ENCODE results near the gene TMEM59L.
"Not testable (repeated sequence)": the region's sequence is repeated elsewhere in the genome, so short reads cannot be mapped to it uniquely, and the experiment has no call there.

TMEM59L gene
- 0 to 0.07 reads per million in 2 donors for total RNA-seq

GRCh38 chr19:18612772-18613588 is at the start of gene TMEM59L:
TMEM59L (plus strand) TSS chr19:18612870; CDS start chr19:18612959, 89 bp downstream.
- DNase-seq, result peak in 4 of 5 experiments; percentile 14 to 53 (median 42)

GRCh38 chr19:18566953-18567352 is 45.7 kb upstream of the TMEM59L start:
- DNase-seq, result no peak

GRCh38 chr19:18568367-18568766 is 44.3 kb upstream of the TMEM59L start:
- DNase-seq, result no peak

- peak; percentile 98 to 99 (median 98) for DNase-seq
Measured at GRCh38 chr19:18571564-18572344, 40.9 kb upstream of the TMEM59L start, which contains the start of gene UBA52. UBA52 (plus strand) TSS chr19:18571857; CDS start chr19:18573301, 1,444 bp downstream.

GRCh38 chr19:18574691-18575291 is 37.9 kb upstream of the TMEM59L start:
- no peak for DNase-seq

- no peak for DNase-seq
Measured at GRCh38 chr19:18576383-18576782, 36.3 kb upstream of the TMEM59L start.

- DNase-seq, result no peak
Measured at GRCh38 chr19:18577365-18577914, 35.2 kb upstream of the TMEM59L start.

- DNase-seq, result no peak
Measured at GRCh38 chr19:18580311-18580710, 32.4 kb upstream of the TMEM59L start.

GRCh38 chr19:18586306-18586705 is 26.4 kb upstream of the TMEM59L start:
- DNase-seq, result no peak

GRCh38 chr19:18587561-18587960 is 25.1 kb upstream of the TMEM59L start:
- no peak for DNase-seq

GRCh38 chr19:18587962-18588610 is 24.6 kb upstream of the TMEM59L start:
- peak in 1 of 5 experiments; percentile 75 for DNase-seq

GRCh38 chr19:18588611-18589379 is 23.9 kb upstream of the TMEM59L start, which contains the start of gene REX1BD:
REX1BD (plus strand) TSS chr19:18588798; CDS start chr19:18588802, 4 bp downstream.
- peak; percentile 70 to 92 (median 84) for DNase-seq

GRCh38 chr19:18589380-18590272 is 23.0 kb upstream of the TMEM59L start:
- DNase-seq, result peak in 4 of 5 experiments; percentile 52 to 89 (median 63)

- peak in 1 of 5 experiments; percentile 38 for DNase-seq
Measured at GRCh38 chr19:18590273-18591272, 22.1 kb upstream of the TMEM59L start.

- no peak for DNase-seq
Measured at GRCh38 chr19:18591735-18592385, 20.8 kb upstream of the TMEM59L start.

GRCh38 chr19:18592732-18593131 is 19.9 kb upstream of the TMEM59L start:
- not testable (repeated sequence) for DNase-seq

GRCh38 chr19:18593367-18594095 is 19.1 kb upstream of the TMEM59L start:
- no peak for DNase-seq
